GM21423 (cell line): Measurements from ENCODE around the gene ADCY1.
A peak's percentile ranks its signal among the peaks of the same experiment; 100 is the strongest.
"Not testable (repeated sequence)": the region's sequence is repeated elsewhere in the genome, so short reads cannot be mapped to it uniquely, and the experiment has no call there.

Experiments
- ATAC-seq: cut with Tn5 transposase; IDR thresholded peaks from one replicate; pipeline ENCODE4 v1.9.1; 2021; ENCODE audit warnings: mild to moderate bottlenecking, moderate library complexity; ENCODE audit not compliant: unreplicated experiment

Gene ADCY1

GRCh38 chr7:45726883-45727282 lies 152.7 kb downstream of the ADCY1 start:
- ATAC-seq, result no peak

- ATAC-seq, result not testable (repeated sequence)
These were observed 157.7 kb downstream of the ADCY1 start for GRCh38 chr7:45731692-45732443.

- ATAC-seq, result not testable (repeated sequence)
These were observed 164.8 kb downstream of the ADCY1 start for GRCh38 chr7:45738920-45739319.

- ATAC-seq, result not testable (repeated sequence)
These were observed 166.4 kb downstream of the ADCY1 start for GRCh38 chr7:45740573-45740972.

- not testable (repeated sequence) for ATAC-seq
These were observed 174.8 kb downstream of the ADCY1 start for GRCh38 chr7:45748976-45749375.

- ATAC-seq, result not testable (repeated sequence)
These were observed 177.2 kb downstream of the ADCY1 start for GRCh38 chr7:45751352-45751751.

GRCh38 chr7:45756333-45756732 lies 182.2 kb downstream of the ADCY1 start:
- ATAC-seq, result not testable (repeated sequence)

- ATAC-seq, result not testable (repeated sequence)
These were observed 182.6 kb downstream of the ADCY1 start for GRCh38 chr7:45756757-45757156.

GRCh38 chr7:45759464-45759863 lies 185.3 kb downstream of the ADCY1 start:
- not testable (repeated sequence) for ATAC-seq

- ATAC-seq, result not testable (repeated sequence)
These were observed 187.5 kb downstream of the ADCY1 start for GRCh38 chr7:45761545-45762205.

- not testable (repeated sequence) for ATAC-seq
These were observed 188.2 kb downstream of the ADCY1 start for GRCh38 chr7:45762225-45762994.

- peak; percentile 100 for ATAC-seq
These were observed 194.6 kb downstream of the ADCY1 start for GRCh38 chr7:45768516-45769394.

GRCh38 chr7:45769626-45770025 lies 195.5 kb downstream of the ADCY1 start:
- not testable (repeated sequence) for ATAC-seq
